GM12878 (cell line): ENCODE measurements around the gene ETDC. TPM values are rescaled to one million over a fixed set of nuclear protein-coding genes. Genes with fewer than 3 reads are reported as not detected.

ENCODE experiments used
- ATAC-seq: fragments of 200-7000 bp; cut with Tn5 transposase; 3 replicates; pipeline ENCODE4 v1.9.1; 2020; ENCODE audit warnings: mild to moderate bottlenecking, moderate library complexity
- BruUV-seq: library from RNA; stranded (reverse); fragments of 400-500 nt; replicated peaks from 2 replicates; lab custom pipeline; 2021; lab: Mats Ljungman, UMichigan
- CTCF ChIA-PET: fragments of 300-600 bp; sonication (Branson Sonifier 250); formaldehyde crosslinking; extraction: SDS; loops from one replicate; lab custom pipeline; 2021; ENCODE audit warnings: inconsistent platforms; lab: Yijun Ruan, JAX
- POLR2A ChIA-PET: fragments of 350-600 bp; formaldehyde crosslinking; extraction: SDS; loops from one replicate; lab custom pipeline; 2021; ENCODE audit warnings: inconsistent platforms; lab: Charles Lee
- RAD21 ChIA-PET: fragments of 300-600 bp; sonication (Branson Sonifier 250); formaldehyde crosslinking; loops from one replicate; lab custom pipeline; 2023; ENCODE audit warnings: antibody characterized with exemption; ENCODE audit not compliant: unreplicated experiment; lab: Charles Lee
- SMC1A ChIA-PET: fragments of 300-600 bp; sonication (Branson Sonifier 250); formaldehyde crosslinking; loops from one replicate; lab custom pipeline; 2023; ENCODE audit not compliant: unreplicated experiment, uncharacterized antibody; lab: Charles Lee
- DNase-seq: peaks from one replicate; pipeline ENCODE4 v3.0.0-alpha.2; 2011; ENCODE audit warnings: low read depth, low spot score
- FAIRE-seq: peaks from 3 replicates; lab custom pipeline; 2011; peaks lifted over from hg19 to GRCh38; lab: Jason Lieb, UNC
- H2AFZ ChIP-seq: 2 replicates; pipeline ENCODE4 v1.6.0; 2011; ENCODE audit warnings: low read depth, low read length, control low read depth; ENCODE audit not compliant: control insufficient read depth
- H3K27ac ChIP-seq: 2 replicates; pipeline ENCODE4 v1.5.1; 2011; ENCODE audit warnings: control low read depth; ENCODE audit not compliant: control insufficient read depth, insufficient read depth
- H3K27me3 ChIP-seq, 2 experiments: replicated peaks in 1 of 2; 2 replicates each; pipeline versions ENCODE4 v1.6.0 to v1.6.1; 2011; ENCODE audit warnings: low read length in 1 of 2; ENCODE audit not compliant: control insufficient read depth in 2 of 2, insufficient read depth in 2 of 2
- H3K36me3 ChIP-seq, 2 experiments: 2 replicates each; pipeline ENCODE4 v1.5.1; 2011; ENCODE audit warnings: low read length in 1 of 2; ENCODE audit not compliant: control insufficient read depth in 2 of 2, insufficient read depth in 2 of 2
- H3K4me1 ChIP-seq: 2 replicates; pipeline ENCODE4 v1.6.1; 2011; ENCODE audit warnings: mild to moderate bottlenecking, low read length, moderate library complexity, mixed read lengths; ENCODE audit not compliant: control insufficient read depth, insufficient read depth
- H3K4me2 ChIP-seq: 2 replicates; pipeline ENCODE4 v1.6.0; 2011; ENCODE audit warnings: control low read depth; ENCODE audit not compliant: control insufficient read depth, insufficient read depth
- H3K4me3 ChIP-seq: fragments of 200-600 bp; sonication (generic); 2 replicates; pipeline ENCODE4 v1.5.1; 2016
- H3K79me2 ChIP-seq: 2 replicates; pipeline ENCODE4 v1.6.0; 2011; ENCODE audit warnings: low read length; ENCODE audit not compliant: control insufficient read depth, insufficient read depth
- H3K9ac ChIP-seq: 2 replicates; pipeline ENCODE4 v1.8.0; 2011; ENCODE audit warnings: low read length, control low read depth, mixed read lengths; ENCODE audit not compliant: control insufficient read depth, insufficient read depth
- H3K9me3 ChIP-seq: replicated peaks from 3 replicates; pipeline ENCODE4 v1.5.1; 2011; ENCODE audit warnings: mild to moderate bottlenecking, low read length; ENCODE audit not compliant: control insufficient read depth, insufficient read depth
- H4K20me1 ChIP-seq: 2 replicates; pipeline ENCODE4 v1.6.0; 2011; ENCODE audit not compliant: control insufficient read depth, insufficient read depth
- BHLHE40 ChIP-seq, 2 experiments: fragments of 450-650 bp in 1 of 2; IDR thresholded peaks; 2 replicates each; pipeline ENCODE4 v1.6.1; 2011 to 2017; ENCODE audit warnings: low read depth in 2 of 2, borderline replicate concordance in 1 of 2, improper control_type of control experiment in 1 of 2, low read length in 1 of 2, mild to moderate bottlenecking in 1 of 2
- CBX3 ChIP-seq: fragments of 200-600 bp; sonication (generic); IDR thresholded peaks from 2 replicates; pipeline ENCODE4 v1.6.1; 2016; ENCODE audit warnings: low read depth, borderline replicate concordance
- CREB1 ChIP-seq: IDR thresholded peaks from 2 replicates; pipeline ENCODE4 v1.6.1; 2012; ENCODE audit warnings: low read depth, mild to moderate bottlenecking, inconsistent platforms
- EED ChIP-seq: sonication (generic); IDR thresholded peaks from 2 replicates; pipeline ENCODE4 v1.6.1; 2016; ENCODE audit warnings: antibody characterized with exemption, low read depth
- EP300 ChIP-seq, 2 experiments: fragments of 150-350 bp in 1 of 2; IDR thresholded peaks; 2 replicates each; pipeline ENCODE4 v1.6.1; 2011 to 2012; ENCODE audit warnings: low read depth in 2 of 2, low read length in 2 of 2, borderline replicate concordance in 1 of 2, improper control_type of control experiment in 1 of 2, inconsistent platforms in 1 of 2; ENCODE audit not compliant: control insufficient read depth in 1 of 2
- FOXK2 ChIP-seq: fragments of 450-650 bp; IDR thresholded peaks from 2 replicates; pipeline ENCODE4 v1.6.1; 2017; ENCODE audit warnings: mild to moderate bottlenecking, moderate library complexity
- IKZF2 ChIP-seq, 2 experiments: fragments of 450-650 bp; IDR thresholded peaks; 2 replicates each; pipeline ENCODE4 v1.6.1; 2017; ENCODE audit warnings: mild to moderate bottlenecking in 2 of 2, moderate library complexity in 2 of 2
- NFYA ChIP-seq: IDR thresholded peaks from 2 replicates; pipeline ENCODE4 v1.6.1; 2011; ENCODE audit warnings: low read depth, mild to moderate bottlenecking, low read length, improper control_type of control experiment, borderline replicate concordance
- NR2F1 ChIP-seq: fragments of 450-650 bp; conservative IDR thresholded peaks from 2 replicates; pipeline ENCODE4 v1.6.1; 2017; ENCODE audit warnings: mild to moderate bottlenecking
- RBBP5 ChIP-seq: fragments of 200-600 bp; sonication (generic); conservative IDR thresholded peaks from 2 replicates; pipeline ENCODE4 v1.6.1; 2016
- RCOR1 ChIP-seq: conservative IDR thresholded peaks from 2 replicates; pipeline ENCODE4 v1.6.1; 2012; ENCODE audit warnings: low read depth, low read length, improper control_type of control experiment
- SPI1 ChIP-seq: IDR thresholded peaks from 2 replicates; pipeline ENCODE4 v1.6.1; 2011; ENCODE audit warnings: low read depth, mild to moderate bottlenecking, low read length, moderate library complexity, borderline replicate concordance; ENCODE audit not compliant: insufficient read depth
- SRF ChIP-seq, 2 experiments: IDR thresholded peaks; 2 replicates each; pipeline ENCODE4 v1.6.1; 2011; ENCODE audit warnings: low read depth in 2 of 2, low read length in 2 of 2, mild to moderate bottlenecking in 1 of 2, moderate library complexity in 1 of 2
- STAT1 ChIP-seq: fragments of 450-650 bp; conservative IDR thresholded peaks from 2 replicates; pipeline ENCODE4 v1.6.1; 2014; ENCODE audit warnings: antibody characterized with exemption, mild to moderate bottlenecking
- WGBS: methylation state at CpG from one replicate; pipeline ENCODE4 v1.1.6; 2016; ENCODE audit warnings: low lambda C conversion rate; ENCODE audit not compliant: insufficient replicate concordance, insufficient coverage; ENCODE audit errors: missing lambda C conversion rate; 5-methylcytosine and 5-hydroxymethylcytosine counted together
- in situ Hi-C: fragments of 300-500 bp; cut with MboI; formaldehyde crosslinking; loops from 9 replicates; pipeline ENCODE4 v1.14.3; 2018; ENCODE audit warnings: mixed read lengths
- intact Hi-C: fragments of 100-400 bp; cut with micrococcal nuclease; formaldehyde crosslinking; loops from one replicate; pipeline ENCODE4 v1.14.2; 2022; ENCODE audit not compliant: unreplicated experiment
- polyA plus RNA-seq, 11 experiments: library from polyadenylated mRNA; depleted of rRNA in 4 of 11; unstranded in 6 of 11; stranded (reverse) in 5 of 11; fragments of >200 nt; fragmentation: Nextera tagmentation in 4 of 11; fragmentation: Illumina TruSeq in 1 of 11; extraction: Ambion mirVana in 4 of 11; extraction: Trizol in 1 of 11; gene quantifications; 1 replicate in 1 of 11; 2 replicates in 10 of 11; pipeline versions ENCODE4 v1.2.1 to v1.2.3, GENCODE V29; 2011 to 2016; ENCODE audit warnings: inconsistent platforms in 2 of 11, missing spikeins in 2 of 11, low read depth in 1 of 11
- total RNA-seq, 4 experiments: library from RNA; depleted of rRNA in 3 of 4; stranded (reverse); fragments of >200 nt in 3 of 4; fragmentation: Illumina TruSeq in 1 of 4; extraction: Trizol in 1 of 4; gene quantifications; 2 replicates each; pipeline versions ENCODE4 v1.2.1 to v1.2.3, GENCODE V29; 2013 to 2021
- TF ChIP-seq, protein P1 (sequence below): fragments of 450-650 bp; formaldehyde crosslinking; IDR thresholded peaks from 2 replicates; pipeline ENCODE4 v1.5.0; 2022; ENCODE audit warnings: mild to moderate bottlenecking, missing genetic modification characterization
- TF ChIP-seq, protein P2 (sequence below): fragments of 450-650 bp; IDR thresholded peaks from 2 replicates; pipeline ENCODE4 v1.6.1; 2017; ENCODE audit warnings: borderline replicate concordance

The ETDC gene
- total and polyA plus RNA-seq, 10 of the 15 experiments (the other 5 are each of a cell fraction or from before 2014, with no cell fraction given) = not detected

DNA sequence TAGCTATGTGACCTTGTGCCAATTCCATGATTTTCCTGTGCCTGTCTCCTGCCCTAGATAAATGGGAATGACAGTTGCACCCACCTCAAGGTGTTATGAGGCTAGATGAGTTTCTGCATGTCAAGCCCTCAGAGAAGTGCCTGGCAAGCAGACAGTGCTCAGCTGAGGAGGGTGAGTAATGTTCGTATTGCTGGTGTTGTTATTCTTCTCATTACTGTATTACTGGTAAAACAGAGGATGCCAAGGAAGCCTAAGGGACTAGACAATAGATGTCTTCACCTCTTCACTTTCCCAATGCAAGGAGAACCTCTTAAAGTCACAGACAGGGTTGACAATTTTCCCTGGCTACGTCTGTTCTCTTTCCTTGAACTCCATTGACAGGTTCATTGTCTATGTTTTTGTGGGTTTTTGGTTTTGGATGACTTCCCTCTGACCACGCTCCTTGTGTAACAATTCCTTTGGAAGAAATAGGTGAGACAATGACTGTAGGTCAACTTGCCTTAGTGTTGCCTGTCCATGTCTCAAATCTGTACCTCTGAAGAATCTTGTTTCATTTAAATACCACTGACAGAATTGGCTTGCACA lies 19.2 kb downstream of the ETDC start (continued):
- TF ChIP-seq NR2F1 (no peak), BHLHE40 (IDR thresholded peaks at IDR 0.05; ENCODE audit: borderline replicate concordance in 1 of 2, low read depth in 2 of 2, low read length in 1 of 2) (no peak), IKZF2 (IDR thresholded peaks at IDR 0.05) (no peak), SRF (IDR thresholded peaks at IDR 0.05; ENCODE audit: low read depth in 2 of 2, low read length in 2 of 2) (no peak)
- TF ChIP-seq, protein P1, sequence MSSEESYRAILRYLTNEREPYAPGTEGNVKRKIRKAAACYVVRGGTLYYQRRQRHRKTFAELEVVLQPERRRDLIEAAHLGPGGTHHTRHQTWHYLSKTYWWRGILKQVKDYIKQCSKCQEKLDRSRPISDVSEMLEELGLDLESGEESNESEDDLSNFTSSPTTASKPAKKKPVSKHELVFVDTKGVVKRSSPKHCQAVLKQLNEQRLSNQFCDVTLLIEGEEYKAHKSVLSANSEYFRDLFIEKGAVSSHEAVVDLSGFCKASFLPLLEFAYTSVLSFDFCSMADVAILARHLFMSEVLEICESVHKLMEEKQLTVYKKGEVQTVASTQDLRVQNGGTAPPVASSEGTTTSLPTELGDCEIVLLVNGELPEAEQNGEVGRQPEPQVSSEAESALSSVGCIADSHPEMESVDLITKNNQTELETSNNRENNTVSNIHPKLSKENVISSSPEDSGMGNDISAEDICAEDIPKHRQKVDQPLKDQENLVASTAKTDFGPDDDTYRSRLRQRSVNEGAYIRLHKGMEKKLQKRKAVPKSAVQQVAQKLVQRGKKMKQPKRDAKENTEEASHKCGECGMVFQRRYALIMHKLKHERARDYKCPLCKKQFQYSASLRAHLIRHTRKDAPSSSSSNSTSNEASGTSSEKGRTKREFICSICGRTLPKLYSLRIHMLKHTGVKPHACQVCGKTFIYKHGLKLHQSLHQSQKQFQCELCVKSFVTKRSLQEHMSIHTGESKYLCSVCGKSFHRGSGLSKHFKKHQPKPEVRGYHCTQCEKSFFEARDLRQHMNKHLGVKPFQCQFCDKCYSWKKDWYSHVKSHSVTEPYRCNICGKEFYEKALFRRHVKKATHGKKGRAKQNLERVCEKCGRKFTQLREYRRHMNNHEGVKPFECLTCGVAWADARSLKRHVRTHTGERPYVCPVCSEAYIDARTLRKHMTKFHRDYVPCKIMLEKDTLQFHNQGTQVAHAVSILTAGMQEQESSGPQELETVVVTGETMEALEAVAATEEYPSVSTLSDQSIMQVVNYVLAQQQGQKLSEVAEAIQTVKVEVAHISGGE (CRISPR knock-in tag) = no peak

DNA sequence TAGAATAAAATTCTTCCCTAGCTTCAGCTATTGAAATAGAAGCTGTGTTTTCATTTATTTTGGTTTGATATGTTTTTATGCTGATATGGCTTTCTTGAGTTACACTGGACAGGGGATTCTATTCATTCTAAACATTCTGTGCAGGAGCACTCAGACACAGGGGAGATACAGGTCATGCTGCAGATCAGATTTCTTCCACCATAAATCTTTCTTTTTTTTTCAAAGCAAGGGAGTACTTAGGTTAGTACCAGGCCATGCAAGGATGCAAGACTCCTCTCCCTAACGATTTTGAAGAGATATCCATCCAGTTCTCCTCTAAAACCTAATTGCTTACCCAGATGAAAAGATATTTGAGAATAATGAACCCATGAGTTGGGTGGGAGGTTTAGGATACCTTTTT lies 21.4 kb downstream of the ETDC start:
- in situ Hi-C loops (no loop called here), intact Hi-C loops (no loop called here)
- ChIA-PET CTCF (interaction anchor here (1.0 to 1.8 kb wide), 2 partner anchors 35 to 150 kb away, joined by 3 read pairs; no protein-coding TSS in a partner anchor), RAD21 (no interaction called here), SMC1A (no interaction called here), POLR2A (no interaction called here)
- Histone ChIP-seq H3K4me3 (no peak overlapping the region), H4K20me1 (no peaks in the 10 kb centered on the region), H2AFZ (no peak overlapping the region), H3K27me3 (no peaks in the 10 kb centered on the region), H3K27ac (no peak overlapping the region), H3K4me2 (no peak overlapping the region), H3K36me3 (no peaks in the 10 kb centered on the region), H3K79me2 (no peaks in the 10 kb centered on the region), H3K4me1 (no peaks in the 10 kb centered on the region), H3K9ac (no peak overlapping the region), H3K9me3 (no peaks in the 10 kb centered on the region; the same call in 2 of the 3 replicates)
- DNase-seq (no peak), FAIRE-seq (no peak), ATAC-seq (no peak)
- WGBS = 59% methylated on average over 1 of the region's 1 CpG
- BruUV-seq = no TSS peak
- TF ChIP-seq RCOR1 (no peak), STAT1 (no peak), FOXK2 (no peak), RBBP5 (no peak), NFYA (no peak), EED (no peak), CREB1 (no peak), EP300 (IDR thresholded peaks at IDR 0.05; ENCODE audit: borderline replicate concordance in 1 of 2, control insufficient read depth in 1 of 2, low read depth in 2 of 2, low read length in 2 of 2) (no peak), CBX3 (no peak), SPI1 (no peak)
- TF ChIP-seq, protein P2, sequence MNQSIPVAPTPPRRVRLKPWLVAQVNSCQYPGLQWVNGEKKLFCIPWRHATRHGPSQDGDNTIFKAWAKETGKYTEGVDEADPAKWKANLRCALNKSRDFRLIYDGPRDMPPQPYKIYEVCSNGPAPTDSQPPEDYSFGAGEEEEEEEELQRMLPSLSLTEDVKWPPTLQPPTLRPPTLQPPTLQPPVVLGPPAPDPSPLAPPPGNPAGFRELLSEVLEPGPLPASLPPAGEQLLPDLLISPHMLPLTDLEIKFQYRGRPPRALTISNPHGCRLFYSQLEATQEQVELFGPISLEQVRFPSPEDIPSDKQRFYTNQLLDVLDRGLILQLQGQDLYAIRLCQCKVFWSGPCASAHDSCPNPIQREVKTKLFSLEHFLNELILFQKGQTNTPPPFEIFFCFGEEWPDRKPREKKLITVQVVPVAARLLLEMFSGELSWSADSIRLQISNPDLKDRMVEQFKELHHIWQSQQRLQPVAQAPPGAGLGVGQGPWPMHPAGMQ = no peak
